Panc1 (cell line): ENCODE measurements around the gene MAS1L.

Experiments used
- POLR2AphosphoS5 ChIP-seq: IDR thresholded peaks from 2 replicates; pipeline ENCODE4 v1.6.1; 2012; ENCODE audit warnings: mild to moderate bottlenecking, low read depth, low read length, moderate library complexity
- TF ChIP-seq, protein P1 (sequence below): fragments of 450-650 bp; IDR thresholded peaks from 2 replicates; pipeline ENCODE4 v1.5.1; 2017; ENCODE audit warnings: mild to moderate bottlenecking

DNA sequence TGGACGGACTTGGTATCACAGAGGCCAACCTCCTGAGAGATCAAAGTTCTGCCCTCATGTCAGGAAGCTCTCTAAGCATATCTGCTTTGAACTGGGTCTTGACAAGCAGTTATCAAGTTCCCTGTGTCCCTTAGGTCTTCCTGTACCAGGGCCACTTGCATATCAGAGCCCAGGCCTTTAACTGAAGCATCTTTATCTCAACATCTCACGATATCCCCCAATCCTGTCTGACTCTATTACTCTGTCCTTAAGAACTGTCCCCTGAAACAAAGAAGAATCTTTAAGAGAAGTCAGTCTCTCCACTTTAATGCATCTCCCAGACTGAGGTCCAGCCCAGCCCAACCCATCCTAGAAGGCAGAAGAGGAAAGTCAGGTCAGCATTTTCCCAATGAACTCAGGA, 8.2 kb downstream of the MAS1L start:
- TF ChIP-seq, protein P1, sequence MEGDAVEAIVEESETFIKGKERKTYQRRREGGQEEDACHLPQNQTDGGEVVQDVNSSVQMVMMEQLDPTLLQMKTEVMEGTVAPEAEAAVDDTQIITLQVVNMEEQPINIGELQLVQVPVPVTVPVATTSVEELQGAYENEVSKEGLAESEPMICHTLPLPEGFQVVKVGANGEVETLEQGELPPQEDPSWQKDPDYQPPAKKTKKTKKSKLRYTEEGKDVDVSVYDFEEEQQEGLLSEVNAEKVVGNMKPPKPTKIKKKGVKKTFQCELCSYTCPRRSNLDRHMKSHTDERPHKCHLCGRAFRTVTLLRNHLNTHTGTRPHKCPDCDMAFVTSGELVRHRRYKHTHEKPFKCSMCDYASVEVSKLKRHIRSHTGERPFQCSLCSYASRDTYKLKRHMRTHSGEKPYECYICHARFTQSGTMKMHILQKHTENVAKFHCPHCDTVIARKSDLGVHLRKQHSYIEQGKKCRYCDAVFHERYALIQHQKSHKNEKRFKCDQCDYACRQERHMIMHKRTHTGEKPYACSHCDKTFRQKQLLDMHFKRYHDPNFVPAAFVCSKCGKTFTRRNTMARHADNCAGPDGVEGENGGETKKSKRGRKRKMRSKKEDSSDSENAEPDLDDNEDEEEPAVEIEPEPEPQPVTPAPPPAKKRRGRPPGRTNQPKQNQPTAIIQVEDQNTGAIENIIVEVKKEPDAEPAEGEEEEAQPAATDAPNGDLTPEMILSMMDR = no peak
- no peak for TF ChIP-seq POLR2AphosphoS5
